A549 treated with AZD9567 at 1 μM for 4 hours (cell line): Measurements from ENCODE around the gene SLC33A1. TPM values are rescaled to one million over a fixed set of nuclear protein-coding genes. Genes with fewer than 3 reads are reported as not detected.

Experiments
- total RNA-seq: library from RNA; stranded (reverse); fragments of 200-300 nt; extraction: Qiagen RNA extraction; gene quantifications from 5 replicates; pipeline ENCODE4 v1.2.3, GENCODE V29; 2022; ENCODE audit not compliant: insufficient read depth

The SLC33A1 gene
- total RNA-seq = 11.2 to 16.0 TPM (median 15.0 TPM) in 5 replicates

DNA sequence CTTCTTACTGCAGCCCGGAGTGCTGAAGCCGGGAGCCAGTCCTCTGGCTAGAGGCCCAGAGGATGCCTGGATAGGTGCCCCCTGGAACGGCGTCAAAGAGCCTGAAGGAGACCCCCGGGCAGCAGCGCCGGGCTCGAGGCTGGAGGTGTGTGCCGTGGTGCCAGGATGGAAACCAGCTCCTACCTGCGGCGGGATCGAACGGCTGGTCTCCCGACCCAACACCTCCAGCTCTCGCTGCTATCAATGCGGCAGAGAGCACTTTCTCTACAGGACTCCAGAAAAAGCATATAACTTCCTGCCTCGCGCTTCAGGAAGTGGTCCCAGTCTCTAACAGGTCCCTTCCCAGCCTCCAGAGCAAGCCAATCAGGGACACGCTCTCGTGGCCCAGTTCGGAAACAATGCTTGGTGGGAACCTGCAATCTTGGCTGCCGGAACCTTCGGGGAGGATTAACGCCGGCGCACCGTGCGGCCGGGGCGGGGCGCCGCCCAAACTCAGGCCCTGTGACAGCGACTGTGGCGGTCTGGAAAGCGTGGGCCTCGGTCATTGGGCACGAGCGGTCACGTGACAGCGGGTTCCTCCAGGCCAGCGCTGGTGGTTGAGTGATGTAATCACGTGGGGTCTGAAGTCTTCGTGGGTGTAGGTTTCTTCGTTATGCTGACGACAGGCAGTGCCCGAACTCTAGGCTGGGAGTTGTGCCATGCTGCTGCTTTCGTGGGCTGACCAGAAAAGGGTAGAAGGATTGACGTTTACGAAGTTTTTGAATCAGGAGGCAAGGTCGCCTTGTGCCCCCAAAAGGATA lies at the start of gene SLC33A1:
Gene SLC33A1, minus strand, starts transcription at position 287 of the 800 bp plus-strand sequence. CDS start 430 bp downstream, outside the sequence.

DNA sequence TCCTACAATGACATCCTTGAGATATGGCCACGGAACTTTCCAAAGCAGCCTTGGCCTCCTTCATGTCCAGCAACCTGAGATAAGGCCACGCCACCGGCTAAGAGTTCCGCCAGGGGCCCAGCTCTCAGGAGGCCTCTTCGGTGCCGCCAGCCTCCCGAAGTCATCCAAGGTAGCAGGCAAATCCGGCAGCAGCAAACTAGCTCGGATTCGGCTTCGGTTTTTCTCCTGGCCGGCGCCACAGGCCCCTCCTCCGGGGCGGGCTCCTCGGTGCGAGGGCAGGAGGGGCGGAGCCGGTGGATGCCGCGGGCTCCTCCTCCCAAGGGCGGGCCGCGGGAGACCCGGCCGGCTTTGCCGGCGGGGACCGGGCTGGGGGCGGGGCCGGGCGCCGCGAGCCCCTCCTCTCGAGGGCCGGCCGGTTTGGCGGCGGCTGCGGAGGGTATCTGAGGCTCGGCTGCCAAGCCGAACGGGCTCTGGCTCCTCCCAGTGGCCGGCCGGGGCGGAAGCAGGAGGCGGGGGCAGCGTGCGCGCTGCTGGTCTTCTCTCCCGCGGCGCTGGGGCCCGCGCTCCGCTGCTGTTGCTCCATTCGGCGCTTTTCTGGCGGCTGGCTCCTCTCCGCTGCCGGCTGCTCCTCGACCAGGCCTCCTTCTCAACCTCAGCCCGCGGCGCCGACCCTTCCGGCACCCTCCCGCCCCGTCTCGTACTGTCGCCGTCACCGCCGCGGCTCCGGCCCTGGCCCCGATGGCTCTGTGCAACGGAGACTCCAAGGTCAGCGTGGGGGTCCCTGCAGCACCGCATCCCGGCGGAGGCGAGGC lies 16.1 kb upstream of the SLC33A1 start, which contains the start of gene GMPS:
Gene GMPS, plus strand, starts transcription at position 518 of the 812 bp plus-strand sequence. Its CDS starts 221 bp downstream, at position 739.

DNA sequence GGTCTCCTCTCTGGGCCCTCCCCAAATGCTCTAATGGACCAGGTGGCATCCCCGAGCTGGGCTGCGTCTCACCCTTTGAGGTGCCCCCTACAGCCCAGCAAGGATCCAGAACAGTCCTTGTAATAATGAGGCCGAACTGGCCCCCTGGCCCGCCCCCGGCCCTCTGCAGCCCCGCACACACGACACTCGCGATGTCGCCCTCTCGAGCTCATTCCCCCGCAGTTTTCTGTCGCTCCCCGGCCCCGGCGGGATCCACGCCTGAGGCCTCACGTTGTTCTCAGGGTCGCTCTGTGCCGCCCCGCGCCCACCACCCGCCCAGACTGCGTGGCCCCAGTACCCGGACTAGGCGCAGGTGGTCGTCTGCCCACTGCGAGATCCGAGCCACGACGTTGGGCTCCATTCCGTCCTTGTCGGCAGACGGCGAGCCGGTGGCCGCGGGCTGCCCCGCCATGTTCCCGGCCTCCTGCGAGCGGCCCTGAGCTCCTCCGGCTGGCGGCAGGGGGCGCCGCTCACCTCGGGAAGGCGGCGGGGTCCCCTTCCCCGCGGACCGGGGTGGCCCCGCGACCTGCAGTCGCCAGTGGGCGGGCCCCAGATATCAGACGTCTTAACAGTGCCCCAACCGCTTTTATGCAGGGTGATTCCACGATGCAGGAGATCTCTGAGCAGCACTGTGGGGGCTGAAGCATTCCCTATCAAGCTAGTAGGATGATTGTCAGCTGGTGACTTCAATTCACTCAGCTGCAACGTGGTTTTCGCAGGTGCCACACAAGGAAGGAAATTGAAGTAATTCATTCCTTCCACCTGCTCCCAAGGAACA lies 48.2 kb downstream of the SLC33A1 start, which contains the start of gene C3orf33:
Gene C3orf33, minus strand, starts transcription at position 477 of the 817 bp plus-strand sequence. Its CDS starts 26 bp downstream, at position 451.

Other genes starting within 250 kb of the SLC33A1 start
- gene PLCH1, start 109.4 kb downstream of the SLC33A1 start, total RNA-seq = 0.72 to 0.76 TPM (median 0.73 TPM) in 4 of 5 replicates, not detected in the other
- 3.7 to 5.8 TPM (median 5.4 TPM) in 5 replicates for gene C3orf33, start 48.1 kb downstream of the SLC33A1 start, total RNA-seq
- 71.8 to 125 TPM (median 77.8 TPM) in 5 replicates for gene GMPS, start 16.2 kb upstream of the SLC33A1 start, total RNA-seq